ENCODE data around the gene C1R. TPM values are rescaled to one million over a fixed set of nuclear protein-coding genes. Genes with fewer than 3 reads are reported as not detected.
"Not testable (repeated sequence)": the region's sequence is repeated elsewhere in the genome, so short reads cannot be mapped to it uniquely, and the experiment has no call there.

The C1R gene
- total and polyA plus RNA-seq, 8 donors = 20.2 to 212 (median 60.5) TPM

- peaks cover 0 to 7% (median 0%) of the 10 kb centered on the region in 3 donors for H3K4me1 ChIP-seq
- no peak overlapping the region for H3K4me3 ChIP-seq
- no peak for FAIRE-seq
- no peak for ATAC-seq
- 69 to 84% methylated on average over 4 of the region's 4 CpGs for WGBS, 2 donors
- intact Hi-C loops (cut with DNase I) = no loop called here
- no peak for DNase-seq
- H3K36me3 ChIP-seq = no peaks in the 10 kb centered on the region
- TF ChIP-seq, protein P1, sequence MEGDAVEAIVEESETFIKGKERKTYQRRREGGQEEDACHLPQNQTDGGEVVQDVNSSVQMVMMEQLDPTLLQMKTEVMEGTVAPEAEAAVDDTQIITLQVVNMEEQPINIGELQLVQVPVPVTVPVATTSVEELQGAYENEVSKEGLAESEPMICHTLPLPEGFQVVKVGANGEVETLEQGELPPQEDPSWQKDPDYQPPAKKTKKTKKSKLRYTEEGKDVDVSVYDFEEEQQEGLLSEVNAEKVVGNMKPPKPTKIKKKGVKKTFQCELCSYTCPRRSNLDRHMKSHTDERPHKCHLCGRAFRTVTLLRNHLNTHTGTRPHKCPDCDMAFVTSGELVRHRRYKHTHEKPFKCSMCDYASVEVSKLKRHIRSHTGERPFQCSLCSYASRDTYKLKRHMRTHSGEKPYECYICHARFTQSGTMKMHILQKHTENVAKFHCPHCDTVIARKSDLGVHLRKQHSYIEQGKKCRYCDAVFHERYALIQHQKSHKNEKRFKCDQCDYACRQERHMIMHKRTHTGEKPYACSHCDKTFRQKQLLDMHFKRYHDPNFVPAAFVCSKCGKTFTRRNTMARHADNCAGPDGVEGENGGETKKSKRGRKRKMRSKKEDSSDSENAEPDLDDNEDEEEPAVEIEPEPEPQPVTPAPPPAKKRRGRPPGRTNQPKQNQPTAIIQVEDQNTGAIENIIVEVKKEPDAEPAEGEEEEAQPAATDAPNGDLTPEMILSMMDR (IDR thresholded peaks at IDR 0.05) = no peak
- H3K27me3 ChIP-seq = no peaks in the 10 kb centered on the region
- H3K9me3 ChIP-seq = no peaks in the 10 kb centered on the region
- no peak overlapping the region for H3K27ac ChIP-seq
These were observed 37.3 kb downstream of the C1R start for GRCh38 chr12:7054925-7055324.

DNA sequence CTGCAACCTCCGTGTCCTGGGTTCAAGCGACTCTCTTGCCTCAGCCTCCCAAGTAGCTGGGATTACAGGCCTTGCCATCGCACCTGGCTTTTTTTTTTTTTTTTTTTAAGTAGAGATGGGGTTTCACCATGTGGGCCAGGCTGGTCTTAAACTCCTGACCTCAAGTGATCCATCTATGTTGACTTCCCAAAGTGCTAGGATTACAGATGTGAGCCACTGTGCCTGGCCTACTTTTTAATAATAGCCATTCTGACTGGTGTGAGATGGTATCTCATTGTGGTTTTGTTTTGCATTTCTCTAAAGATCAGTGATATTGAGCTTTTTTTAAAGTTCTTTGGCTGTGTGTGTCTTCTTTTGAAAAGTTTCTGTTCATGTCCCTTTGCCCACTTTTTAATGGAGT, 42.3 kb downstream of the C1R start:
- H3K27ac ChIP-seq; H3K4me3 ChIP-seq; H3K36me3 ChIP-seq; H3K27me3 ChIP-seq; H3K4me1 ChIP-seq; H3K9me3 ChIP-seq; ATAC-seq; DNase-seq; intact Hi-C loops (cut with DNase I); FAIRE-seq: not testable (repeated sequence)
- WGBS, 2 donors = 86 to 92% methylated on average over 3 of the region's 3 CpGs

- H3K4me1 ChIP-seq; H3K27ac ChIP-seq; H3K36me3 ChIP-seq; H3K27me3 ChIP-seq; DNase-seq; intact Hi-C loops (cut with DNase I); H3K9me3 ChIP-seq; ATAC-seq; H3K4me3 ChIP-seq; FAIRE-seq: not testable (repeated sequence)
- WGBS, 2 donors = 81 to 86% methylated on average over 10 of the region's 10 CpGs
These were observed 42.7 kb downstream of the C1R start for GRCh38 chr12:7049445-7049951.

- no peak for ATAC-seq
- Histone ChIP-seq H3K9me3 (no peaks in the 10 kb centered on the region), H3K4me3 (no peak overlapping the region), H3K36me3 (no peaks in the 10 kb centered on the region), H3K27ac (no peak overlapping the region), H3K27me3 (no peaks in the 10 kb centered on the region), H3K4me1 (no peaks in the 10 kb centered on the region)
- WGBS, 2 donors = 57 to 68% methylated on average over 5 of the region's 5 CpGs
- DNase-seq = no peak
- intact Hi-C loops (cut with DNase I) = no loop called here
- no peak for FAIRE-seq
- TF ChIP-seq, protein P1 (IDR thresholded peaks at IDR 0.05) = no peak
These were observed 44.9 kb downstream of the C1R start for GRCh38 chr12:7047306-7047705.

DNA sequence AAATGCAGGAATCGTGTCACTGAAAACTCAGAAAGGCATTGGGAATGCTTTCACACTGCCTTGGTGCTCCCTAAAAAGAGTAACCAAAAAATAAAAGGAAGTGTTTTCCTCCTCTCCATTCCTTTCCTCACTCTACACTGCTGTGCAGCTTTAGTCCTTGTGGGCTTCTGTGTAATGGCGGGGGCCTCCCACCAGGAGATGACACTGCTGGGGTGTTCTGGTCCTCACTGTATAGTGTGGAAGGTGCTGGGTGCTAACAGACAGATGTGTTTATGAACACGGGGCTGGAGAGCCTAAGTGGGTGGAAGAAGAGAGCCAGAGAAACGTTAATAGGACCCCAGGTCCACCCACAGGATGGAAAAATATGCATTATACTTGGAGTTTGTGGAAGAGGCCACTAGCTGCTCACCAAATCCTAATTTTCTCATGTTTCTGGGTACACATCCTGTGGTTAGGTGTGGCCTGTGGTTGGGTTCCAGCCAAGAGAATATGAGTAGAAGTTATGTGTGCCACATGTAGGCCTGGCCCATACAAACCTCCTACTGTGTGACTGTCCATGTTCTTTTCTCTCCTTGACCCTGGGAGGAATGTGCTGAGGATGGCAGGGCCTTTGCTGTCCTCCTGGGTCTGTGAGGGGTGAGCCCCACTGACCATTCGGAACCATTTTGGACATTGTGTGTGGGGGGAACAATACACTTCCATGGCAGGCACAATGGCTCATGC, 45.7 kb downstream of the C1R start:
- 66 to 74% methylated on average over 5 of the region's 5 CpGs for WGBS, 2 donors

More for the DNA sequence above, 45.7 kb downstream of the C1R start:
- Histone ChIP-seq H3K9me3 (no peaks in the 10 kb centered on the region), H3K36me3 (no peaks in the 10 kb centered on the region), H3K4me1 (no peaks in the 10 kb centered on the region), H3K4me3 (no peak overlapping the region), H3K27me3 (no peaks in the 10 kb centered on the region), H3K27ac (no peak overlapping the region)
- intact Hi-C loops (cut with DNase I) = no loop called here
- ATAC-seq = no peak
- DNase-seq = no peak
- no peak for FAIRE-seq
- TF ChIP-seq, protein P1 (IDR thresholded peaks at IDR 0.05) = no peak

Measured in pancreas (tissue), 10 donors.